DOHH2 (cell line): ENCODE measurements around the gene USP20.

Experiments
- EZH2phosphoT487 ChIP-seq: fragments of 200-600 bp; sonication (generic); IDR thresholded peaks from 2 replicates; pipeline ENCODE4 v1.6.1; 2017; ENCODE audit warnings: borderline replicate concordance, mild to moderate bottlenecking, antibody characterized with exemption, low read length, moderate library complexity, mixed read lengths
- TF ChIP-seq, protein P1 (sequence below): fragments of 200-600 bp; sonication (generic); IDR thresholded peaks from one replicate; pipeline ENCODE4 v1.5.1; 2014; ENCODE audit warnings: antibody characterized with exemption, mild to moderate bottlenecking, low read depth, low read length; ENCODE audit not compliant: poor library complexity, severe bottlenecking

DNA sequence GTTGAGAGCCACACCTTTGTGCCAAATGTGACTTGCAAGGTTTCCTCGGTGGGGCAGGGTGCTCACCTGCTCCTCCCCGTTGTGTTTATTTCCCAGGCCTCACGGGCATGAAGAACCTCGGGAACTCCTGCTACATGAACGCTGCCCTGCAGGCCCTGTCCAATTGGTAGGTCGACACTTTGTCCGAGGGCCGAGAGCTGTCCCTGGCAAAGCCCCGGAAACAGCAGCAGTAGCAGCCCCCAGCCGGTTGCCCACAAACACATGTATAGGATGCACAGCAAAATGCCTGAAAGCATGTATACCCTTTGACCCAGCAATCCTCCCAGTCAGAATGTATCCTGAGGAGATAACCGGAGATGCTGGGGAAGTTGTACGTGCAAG, 26.2 kb downstream of the USP20 start:
- TF ChIP-seq, protein P1, sequence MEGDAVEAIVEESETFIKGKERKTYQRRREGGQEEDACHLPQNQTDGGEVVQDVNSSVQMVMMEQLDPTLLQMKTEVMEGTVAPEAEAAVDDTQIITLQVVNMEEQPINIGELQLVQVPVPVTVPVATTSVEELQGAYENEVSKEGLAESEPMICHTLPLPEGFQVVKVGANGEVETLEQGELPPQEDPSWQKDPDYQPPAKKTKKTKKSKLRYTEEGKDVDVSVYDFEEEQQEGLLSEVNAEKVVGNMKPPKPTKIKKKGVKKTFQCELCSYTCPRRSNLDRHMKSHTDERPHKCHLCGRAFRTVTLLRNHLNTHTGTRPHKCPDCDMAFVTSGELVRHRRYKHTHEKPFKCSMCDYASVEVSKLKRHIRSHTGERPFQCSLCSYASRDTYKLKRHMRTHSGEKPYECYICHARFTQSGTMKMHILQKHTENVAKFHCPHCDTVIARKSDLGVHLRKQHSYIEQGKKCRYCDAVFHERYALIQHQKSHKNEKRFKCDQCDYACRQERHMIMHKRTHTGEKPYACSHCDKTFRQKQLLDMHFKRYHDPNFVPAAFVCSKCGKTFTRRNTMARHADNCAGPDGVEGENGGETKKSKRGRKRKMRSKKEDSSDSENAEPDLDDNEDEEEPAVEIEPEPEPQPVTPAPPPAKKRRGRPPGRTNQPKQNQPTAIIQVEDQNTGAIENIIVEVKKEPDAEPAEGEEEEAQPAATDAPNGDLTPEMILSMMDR = no peak
- no peak for TF ChIP-seq EZH2phosphoT487
